Suprapubic skin (tissue), 4 donors: Measurements from ENCODE around the gene MCC.

Source experiments
- EP300 ChIP-seq: sonication (generic); formaldehyde crosslinking; IDR thresholded peaks from one replicate; pipeline ENCODE4 v1.6.1; 2017; ENCODE audit warnings: antibody characterized with exemption
- POLR2A ChIP-seq, 2 donors: fragments of 450-650 bp; IDR thresholded peaks; one replicate each; pipeline ENCODE4 v1.6.1; 2017; ENCODE audit warnings: antibody characterized with exemption in 2 of 2, mild to moderate bottlenecking in 2 of 2, moderate library complexity in 2 of 2
- POLR2AphosphoS5 ChIP-seq, 3 donors: sonication (generic); formaldehyde crosslinking; IDR thresholded peaks; one replicate each; pipeline ENCODE4 v1.6.1; 2017; ENCODE audit warnings: antibody characterized with exemption in 3 of 3
- TF ChIP-seq, protein P1 (sequence below), 2 donors: fragments of 200-600 bp in 1 of 2; fragments of 450-650 bp in 1 of 2; sonication (generic) in 1 of 2; IDR thresholded peaks; one replicate each; pipeline ENCODE4 v1.5.1; 2016 to 2019; ENCODE audit warnings: antibody characterized with exemption in 2 of 2, mild to moderate bottlenecking in 1 of 2, moderate library complexity in 1 of 2

DNA sequence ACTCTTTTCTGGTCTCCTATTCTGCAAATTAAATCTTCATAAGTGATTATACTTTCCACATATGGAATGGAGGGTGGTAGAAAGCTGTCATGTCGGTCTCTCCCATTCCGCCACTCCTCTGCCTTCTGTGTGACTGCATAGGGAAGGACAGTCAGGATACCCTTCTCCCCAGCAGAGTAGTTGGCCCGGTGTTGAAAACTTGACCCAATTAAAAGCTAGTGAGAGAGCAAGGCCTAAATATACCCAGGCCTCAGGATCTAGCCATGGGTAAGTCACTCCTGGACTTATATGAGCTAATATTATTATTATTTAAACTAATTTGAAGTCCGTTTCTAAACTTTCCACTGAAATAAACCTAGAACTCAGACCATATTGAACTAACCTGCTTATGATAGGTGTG is 248.2 kb downstream of the MCC start:
- TF ChIP-seq, protein P1, sequence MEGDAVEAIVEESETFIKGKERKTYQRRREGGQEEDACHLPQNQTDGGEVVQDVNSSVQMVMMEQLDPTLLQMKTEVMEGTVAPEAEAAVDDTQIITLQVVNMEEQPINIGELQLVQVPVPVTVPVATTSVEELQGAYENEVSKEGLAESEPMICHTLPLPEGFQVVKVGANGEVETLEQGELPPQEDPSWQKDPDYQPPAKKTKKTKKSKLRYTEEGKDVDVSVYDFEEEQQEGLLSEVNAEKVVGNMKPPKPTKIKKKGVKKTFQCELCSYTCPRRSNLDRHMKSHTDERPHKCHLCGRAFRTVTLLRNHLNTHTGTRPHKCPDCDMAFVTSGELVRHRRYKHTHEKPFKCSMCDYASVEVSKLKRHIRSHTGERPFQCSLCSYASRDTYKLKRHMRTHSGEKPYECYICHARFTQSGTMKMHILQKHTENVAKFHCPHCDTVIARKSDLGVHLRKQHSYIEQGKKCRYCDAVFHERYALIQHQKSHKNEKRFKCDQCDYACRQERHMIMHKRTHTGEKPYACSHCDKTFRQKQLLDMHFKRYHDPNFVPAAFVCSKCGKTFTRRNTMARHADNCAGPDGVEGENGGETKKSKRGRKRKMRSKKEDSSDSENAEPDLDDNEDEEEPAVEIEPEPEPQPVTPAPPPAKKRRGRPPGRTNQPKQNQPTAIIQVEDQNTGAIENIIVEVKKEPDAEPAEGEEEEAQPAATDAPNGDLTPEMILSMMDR (IDR thresholded peaks at IDR 0.05) = no peak
- TF ChIP-seq POLR2A (IDR thresholded peaks at IDR 0.05) (no peak), POLR2AphosphoS5 (IDR thresholded peaks at IDR 0.05) (no peak), EP300 (no peak)
